ENCODE results near the gene DPYD.

DNA sequence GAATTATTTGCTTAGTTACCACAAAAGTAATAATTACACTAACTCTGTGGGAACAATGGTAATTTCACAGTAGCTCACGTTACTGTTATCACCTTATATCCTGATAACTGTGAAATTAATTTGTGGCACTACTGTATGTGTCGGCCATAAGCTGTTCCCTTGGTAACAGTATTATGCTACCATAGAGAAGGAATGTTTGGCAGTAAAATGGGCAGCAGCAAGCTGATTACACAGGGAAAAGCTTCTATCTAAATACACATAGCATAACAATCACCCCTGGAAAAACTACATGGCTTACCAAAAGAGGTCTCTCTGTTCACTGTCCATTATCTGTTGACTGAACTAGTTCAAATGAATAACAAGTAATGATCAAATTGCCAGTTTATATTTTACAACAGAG, 124.1 kb downstream of the DPYD start:
- TF ChIP-seq, protein P1, sequence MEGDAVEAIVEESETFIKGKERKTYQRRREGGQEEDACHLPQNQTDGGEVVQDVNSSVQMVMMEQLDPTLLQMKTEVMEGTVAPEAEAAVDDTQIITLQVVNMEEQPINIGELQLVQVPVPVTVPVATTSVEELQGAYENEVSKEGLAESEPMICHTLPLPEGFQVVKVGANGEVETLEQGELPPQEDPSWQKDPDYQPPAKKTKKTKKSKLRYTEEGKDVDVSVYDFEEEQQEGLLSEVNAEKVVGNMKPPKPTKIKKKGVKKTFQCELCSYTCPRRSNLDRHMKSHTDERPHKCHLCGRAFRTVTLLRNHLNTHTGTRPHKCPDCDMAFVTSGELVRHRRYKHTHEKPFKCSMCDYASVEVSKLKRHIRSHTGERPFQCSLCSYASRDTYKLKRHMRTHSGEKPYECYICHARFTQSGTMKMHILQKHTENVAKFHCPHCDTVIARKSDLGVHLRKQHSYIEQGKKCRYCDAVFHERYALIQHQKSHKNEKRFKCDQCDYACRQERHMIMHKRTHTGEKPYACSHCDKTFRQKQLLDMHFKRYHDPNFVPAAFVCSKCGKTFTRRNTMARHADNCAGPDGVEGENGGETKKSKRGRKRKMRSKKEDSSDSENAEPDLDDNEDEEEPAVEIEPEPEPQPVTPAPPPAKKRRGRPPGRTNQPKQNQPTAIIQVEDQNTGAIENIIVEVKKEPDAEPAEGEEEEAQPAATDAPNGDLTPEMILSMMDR (IDR thresholded peaks at IDR 0.05) = no peak
- TF ChIP-seq POLR2A (IDR thresholded peaks at IDR 0.05) = no peak
